Epithelial cell of esophagus (primary cell): Measurements from ENCODE around the gene GLDC.
"Not testable (repeated sequence)": the region's sequence is repeated elsewhere in the genome, so short reads cannot be mapped to it uniquely, and the experiment has no call there.

ENCODE experiments used
- DNase-seq: peaks from one replicate; pipeline ENCODE4 v3.0.0; 2010; ENCODE audit warnings: low read depth
- H3K4me3 ChIP-seq: 2 replicates; pipeline ENCODE4 v1.5.1; 2011; ENCODE audit warnings: mild to moderate bottlenecking, low read length, control low read depth
- CTCF ChIP-seq: IDR thresholded peaks from 2 replicates; pipeline ENCODE4 v1.5.1; 2011; ENCODE audit warnings: low read depth, mild to moderate bottlenecking, low read length, control low read depth, inconsistent platforms; ENCODE audit not compliant: insufficient read depth; ENCODE audit errors: missing control alignments

The GLDC gene

GRCh38 chr9:6625363-6625762 lies 20.2 kb downstream of the GLDC start:
- no peak for TF ChIP-seq CTCF
- no peak for DNase-seq
- no peak overlapping the region for H3K4me3 ChIP-seq

GRCh38 chr9:6622784-6623183 lies 22.7 kb downstream of the GLDC start:
- not testable (repeated sequence) for H3K4me3 ChIP-seq, DNase-seq

GRCh38 chr9:6620796-6621195 lies 24.7 kb downstream of the GLDC start:
- H3K4me3 ChIP-seq: no peak overlapping the region
- no peak for TF ChIP-seq CTCF
- no peak for DNase-seq

- no peak for DNase-seq
- TF ChIP-seq CTCF: no peak
Observed at GRCh38 chr9:6620353-6620752, 25.2 kb downstream of the GLDC start.

GRCh38 chr9:6619909-6620308 lies 25.6 kb downstream of the GLDC start:
- DNase-seq: no peak
- H3K4me3 ChIP-seq: no peak overlapping the region
- TF ChIP-seq CTCF: no peak

More at GRCh38 chr9:6620353-6620752, 25.2 kb downstream of the GLDC start:
- H3K4me3 ChIP-seq: no peak overlapping the region

- no peak for TF ChIP-seq CTCF
- H3K4me3 ChIP-seq: no peak overlapping the region
Observed at GRCh38 chr9:6616951-6617602, 28.5 kb downstream of the GLDC start.

DNA sequence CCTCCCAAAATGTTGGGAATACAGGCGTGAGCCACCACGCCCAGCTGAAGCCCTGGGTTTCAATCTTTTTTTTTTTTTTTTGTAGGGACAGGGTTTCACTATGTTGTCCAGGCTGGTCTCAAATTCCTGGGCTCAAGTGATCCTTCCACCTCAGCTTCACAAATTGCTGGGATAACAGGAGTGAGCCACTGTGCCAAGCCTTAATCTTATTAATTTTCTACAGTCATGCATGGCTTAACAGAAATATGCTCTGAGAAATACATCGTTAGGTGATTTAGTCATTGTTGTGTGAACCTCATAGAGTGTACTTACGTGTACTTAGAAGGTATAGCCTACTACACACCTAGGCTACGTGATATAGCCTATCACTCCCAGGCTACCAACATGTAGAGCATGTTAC lies 31.0 kb downstream of the GLDC start:
- no peak for TF ChIP-seq CTCF
- H3K4me3 ChIP-seq: no peak overlapping the region
- no peak for DNase-seq

More at GRCh38 chr9:6616951-6617602, 28.5 kb downstream of the GLDC start:
- no peak for DNase-seq
